Mucosa of descending colon (tissue), 3 donors: ENCODE data around the gene PNKD. TPM values are rescaled to one million over a fixed set of nuclear protein-coding genes. Genes with fewer than 3 reads are reported as not detected.
"Not testable (repeated sequence)": the region's sequence is repeated elsewhere in the genome, so short reads cannot be mapped to it uniquely, and the experiment has no call there.

Experiments
- ATAC-seq: fragments of 200-7000 bp; cut with Tn5 transposase; one replicate; pipeline ENCODE4 v1.9.1; 2020; ENCODE audit warnings: mild to moderate bottlenecking, moderate library complexity
- DNase-seq, 3 donors: peaks; one replicate each; pipeline ENCODE4 v3.0.0-alpha.2; 2020
- H3K36me3 ChIP-seq: fragments of 200-600 bp; one replicate; pipeline ENCODE4 v1.8.0; 2021; ENCODE audit warnings: low read depth, mild to moderate bottlenecking
- H3K4me1 ChIP-seq: fragments of 200-600 bp; one replicate; pipeline ENCODE4 v1.8.0; 2021; ENCODE audit warnings: low read depth, mild to moderate bottlenecking
- H3K4me3 ChIP-seq: fragments of 200-600 bp; one replicate; pipeline ENCODE4 v1.8.0; 2021; ENCODE audit warnings: mild to moderate bottlenecking
- H3K9me3 ChIP-seq: fragments of 200-600 bp; one replicate; pipeline ENCODE4 v1.8.0; 2021; ENCODE audit warnings: mild to moderate bottlenecking
- intact Hi-C, 2 donors: fragments of 100-400 bp; cut with DNase I in 1 of 2; cut with micrococcal nuclease in 1 of 2; formaldehyde crosslinking; loops; one replicate each; pipeline versions ENCODE4 v1.11.0 to v1.11.1; 2022; cut with DNase I, micrococcal nuclease
- total RNA-seq, 3 donors: library from RNA; stranded (reverse); fragmentation: NEBNext Ultra II Directional in 2 of 3; extraction: Animal tissue kit (Norgen Biotek cat#: 25700) in 2 of 3; gene quantifications; one replicate each; pipeline versions ENCODE4 v1.2.1 to v1.2.4, GENCODE V29; 2021 to 2023
- TF ChIP-seq, protein P1 (sequence below): fragments of 200-600 bp; IDR thresholded peaks from one replicate; pipeline ENCODE4 v1.8.0; 2022; ENCODE audit warnings: antibody characterized with exemption, mild to moderate bottlenecking
- donor health status: DM: no; HTN: no; CAD: no; lungs with moderate emphysema.
- donor health status: DM: no; HTN: no; CAD: no.
- donor health status: DM: no; HTN: yes; CAD: no.

The PNKD gene
- total RNA-seq, 3 donors from 2014 or later = 77.1 to 101 (median 92.1) TPM

DNA sequence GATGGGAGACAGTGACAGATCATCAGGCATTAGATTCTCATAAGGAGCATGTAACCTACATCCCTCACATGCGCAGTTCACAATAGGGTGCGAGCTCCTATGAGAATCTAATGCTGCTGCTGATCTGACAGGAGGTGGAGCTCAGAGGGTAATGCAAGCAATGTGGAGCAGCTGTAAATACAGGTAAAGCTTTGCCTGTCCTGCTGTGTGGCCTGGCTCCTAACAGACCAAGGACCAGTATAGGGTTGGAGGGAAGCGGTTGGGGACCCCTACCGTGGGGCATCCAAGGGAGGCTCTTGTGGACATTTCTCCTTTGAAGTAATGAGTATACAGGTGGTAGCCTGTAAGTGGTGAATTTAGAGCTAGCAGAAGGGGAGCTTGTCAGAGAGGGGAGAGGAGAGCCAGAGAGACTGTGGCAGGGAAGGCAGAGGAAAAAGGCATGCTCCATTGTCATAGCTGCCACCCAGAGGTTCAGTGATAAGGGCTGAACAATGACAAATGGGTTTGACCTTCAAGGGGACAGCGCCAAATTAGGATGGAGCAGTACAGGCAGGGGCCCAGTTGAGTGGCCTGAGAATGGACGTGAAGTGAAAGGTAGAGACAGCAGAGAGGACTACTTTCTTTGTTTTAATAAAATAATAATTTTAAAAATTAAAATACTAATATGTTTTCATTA, 37.2 kb downstream of the PNKD start:
- Histone ChIP-seq H3K4me1 (peaks cover 3% of the 10 kb centered on the region), H3K4me3 (no peak overlapping the region), H3K9me3 (no peaks in the 10 kb centered on the region), H3K36me3 (no peaks in the 10 kb centered on the region)
- TF ChIP-seq, protein P1, sequence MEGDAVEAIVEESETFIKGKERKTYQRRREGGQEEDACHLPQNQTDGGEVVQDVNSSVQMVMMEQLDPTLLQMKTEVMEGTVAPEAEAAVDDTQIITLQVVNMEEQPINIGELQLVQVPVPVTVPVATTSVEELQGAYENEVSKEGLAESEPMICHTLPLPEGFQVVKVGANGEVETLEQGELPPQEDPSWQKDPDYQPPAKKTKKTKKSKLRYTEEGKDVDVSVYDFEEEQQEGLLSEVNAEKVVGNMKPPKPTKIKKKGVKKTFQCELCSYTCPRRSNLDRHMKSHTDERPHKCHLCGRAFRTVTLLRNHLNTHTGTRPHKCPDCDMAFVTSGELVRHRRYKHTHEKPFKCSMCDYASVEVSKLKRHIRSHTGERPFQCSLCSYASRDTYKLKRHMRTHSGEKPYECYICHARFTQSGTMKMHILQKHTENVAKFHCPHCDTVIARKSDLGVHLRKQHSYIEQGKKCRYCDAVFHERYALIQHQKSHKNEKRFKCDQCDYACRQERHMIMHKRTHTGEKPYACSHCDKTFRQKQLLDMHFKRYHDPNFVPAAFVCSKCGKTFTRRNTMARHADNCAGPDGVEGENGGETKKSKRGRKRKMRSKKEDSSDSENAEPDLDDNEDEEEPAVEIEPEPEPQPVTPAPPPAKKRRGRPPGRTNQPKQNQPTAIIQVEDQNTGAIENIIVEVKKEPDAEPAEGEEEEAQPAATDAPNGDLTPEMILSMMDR = no peak
- DNase-seq (no peak), ATAC-seq (no peak)
- intact Hi-C loops = loop anchor here in 1 of 2 donors (10.0 kb wide), 1 partner anchor 47 kb away; the partner anchor contains the start of gene CATIP

DNA sequence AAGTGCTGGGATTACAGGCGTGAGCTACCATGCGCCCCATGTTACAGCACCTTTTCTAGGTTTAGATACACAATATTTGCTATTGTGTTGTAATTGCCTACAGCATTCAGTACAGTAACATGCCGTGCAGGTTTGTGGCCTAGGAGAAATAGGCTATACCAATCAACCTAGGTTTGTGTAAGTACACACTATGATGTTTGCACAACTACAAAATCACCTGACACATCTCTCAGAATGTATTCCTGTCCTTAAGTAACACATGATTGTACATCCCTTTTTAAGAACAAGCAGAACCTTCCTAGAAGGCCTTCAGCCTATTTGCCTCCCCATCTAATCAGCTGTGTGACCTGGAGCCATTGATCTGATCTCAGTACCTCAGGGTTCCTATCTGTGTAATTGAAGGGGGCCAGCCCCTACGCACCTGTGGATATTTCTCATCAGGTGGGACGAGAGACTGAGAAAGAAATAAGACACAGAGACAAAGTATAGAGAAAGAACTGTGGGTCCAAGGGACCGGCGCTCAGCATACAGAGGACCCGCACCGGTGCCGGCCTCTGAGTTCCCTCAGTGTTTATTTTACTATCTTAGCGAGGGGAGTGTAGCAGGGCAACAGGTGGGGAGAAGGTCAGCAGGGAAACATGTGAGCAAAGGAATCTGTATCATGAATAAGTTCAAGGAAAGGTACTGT, 40.7 kb downstream of the PNKD start:
- intact Hi-C loops = no loop called here
- DNase-seq = no peak
- TF ChIP-seq, protein P1 = no peak
- Histone ChIP-seq H3K9me3 (no peaks in the 10 kb centered on the region), H3K4me1 (peaks cover 12% of the 10 kb centered on the region), H3K36me3 (no peaks in the 10 kb centered on the region), H3K4me3 (no peak overlapping the region)
- peak; percentile 50 for ATAC-seq

DNA sequence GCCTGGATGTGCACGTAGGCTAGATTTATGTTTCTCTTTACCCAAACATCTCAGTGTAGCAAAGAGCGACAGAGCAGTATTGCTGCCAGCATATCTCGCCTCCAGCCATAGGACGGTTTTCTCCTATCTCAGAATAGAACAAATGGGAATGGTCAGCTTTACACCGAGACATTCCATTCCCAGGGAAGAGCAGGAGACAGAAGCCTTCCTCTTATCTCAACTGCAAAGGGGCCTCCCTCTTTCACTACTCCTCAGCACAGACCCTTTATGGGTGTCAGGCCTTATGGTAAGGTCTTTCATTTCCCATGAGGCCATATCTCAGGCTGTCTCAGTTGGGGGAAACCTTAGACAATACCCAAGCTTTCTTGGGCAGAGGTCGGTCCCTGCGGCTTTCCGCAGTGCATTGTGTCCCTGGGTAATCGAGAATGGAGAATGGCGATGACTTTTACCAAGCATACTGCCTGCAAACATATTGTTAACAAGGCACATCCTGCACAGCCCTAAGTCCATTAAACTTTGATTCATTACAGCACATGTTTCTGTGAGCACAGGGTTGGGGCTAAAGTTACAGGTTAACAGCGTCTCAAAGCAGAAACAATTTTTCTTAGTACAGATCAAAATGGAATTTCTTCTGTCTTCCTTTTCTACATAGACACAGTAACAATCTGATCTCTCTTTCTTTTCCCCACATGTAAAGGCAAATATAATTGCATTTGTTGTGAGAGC, 41.4 kb downstream of the PNKD start:
- peak; percentile 48 for ATAC-seq
- H3K36me3 ChIP-seq, H3K4me3 ChIP-seq, H3K9me3 ChIP-seq, DNase-seq, intact Hi-C loops: not testable (repeated sequence)
- peaks cover 12% of the 10 kb centered on the region for H3K4me1 ChIP-seq

DNA sequence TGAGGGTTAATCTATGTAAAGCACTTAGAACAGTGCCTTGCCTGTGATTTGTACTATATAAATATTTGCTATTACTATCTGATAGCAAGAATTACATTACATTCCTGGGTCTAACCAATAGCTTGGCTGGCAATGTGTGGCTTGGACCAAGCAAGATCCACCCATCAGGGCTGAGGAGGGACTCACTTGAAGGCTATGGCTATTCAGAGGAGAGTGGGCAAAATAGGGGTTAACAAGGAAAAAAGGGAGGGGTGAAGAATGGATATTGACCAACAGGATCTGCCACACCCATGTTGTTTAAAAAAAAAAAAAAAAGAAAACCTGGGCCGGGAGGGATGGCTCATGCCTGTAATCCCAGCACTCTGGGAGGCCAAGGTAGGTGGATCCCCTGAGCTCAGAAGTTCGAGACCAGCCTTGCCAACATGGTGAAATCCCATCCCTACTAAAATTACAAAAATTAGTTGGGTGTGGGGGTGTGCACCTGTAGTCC, 42.0 kb downstream of the PNKD start:
- no peak overlapping the region for H3K4me3 ChIP-seq
- H3K4me1 ChIP-seq = peaks cover 12% of the 10 kb centered on the region
- no peaks in the 10 kb centered on the region for H3K36me3 ChIP-seq
- intact Hi-C loops = no loop called here
- DNase-seq = peak in 1 of 3 donors; percentile 51
- no peaks in the 10 kb centered on the region for H3K9me3 ChIP-seq
- TF ChIP-seq, protein P1 = no peak
- ATAC-seq = peak; percentile 88

DNA sequence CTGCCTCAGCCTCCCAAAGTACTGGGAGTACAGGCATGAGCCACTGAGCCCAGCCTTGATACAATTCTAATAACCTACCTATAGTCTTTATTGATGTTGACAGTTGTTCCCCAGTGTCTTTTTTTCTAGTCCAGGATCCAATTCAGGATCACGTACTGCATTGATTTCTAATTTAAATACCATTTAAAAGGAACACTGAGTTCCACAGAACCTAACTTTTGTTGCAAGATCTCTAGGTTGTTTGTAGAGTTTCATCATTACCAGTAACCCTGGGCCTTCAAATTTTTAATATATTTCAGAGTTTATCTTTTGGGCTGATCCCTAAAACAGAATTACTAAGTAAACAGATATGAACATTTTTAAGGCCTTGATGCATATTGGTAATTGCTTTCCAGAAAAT, 43.0 kb downstream of the PNKD start:
- Histone ChIP-seq H3K4me3 (no peak overlapping the region), H3K36me3 (no peaks in the 10 kb centered on the region), H3K9me3 (no peaks in the 10 kb centered on the region), H3K4me1 (peaks cover 12% of the 10 kb centered on the region)
- intact Hi-C loops = no loop called here
- no peak for ATAC-seq
- no peak for DNase-seq
- TF ChIP-seq, protein P1 = no peak

DNA sequence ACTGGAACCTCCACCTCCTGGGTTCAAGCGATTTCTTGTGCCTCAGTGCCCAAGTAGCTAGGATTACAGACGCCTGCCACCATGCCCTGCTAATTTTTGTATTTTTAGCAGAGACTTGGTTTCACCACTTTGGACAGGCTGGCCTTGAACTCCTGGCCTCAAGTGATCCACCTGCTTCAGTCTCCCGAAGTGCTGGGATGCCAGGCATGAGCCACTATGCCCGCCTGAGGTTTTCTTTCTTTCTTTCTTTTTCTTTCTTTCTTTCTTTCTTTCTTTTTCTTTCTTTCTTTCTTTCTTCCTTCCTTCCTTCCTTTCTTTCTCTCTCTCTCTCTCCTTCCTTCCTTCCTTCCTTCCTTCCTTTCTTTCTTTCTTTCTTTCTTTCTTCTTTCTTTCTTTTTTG, 44.4 kb downstream of the PNKD start:
- H3K4me1 ChIP-seq = peaks cover 12% of the 10 kb centered on the region
- H3K9me3 ChIP-seq, intact Hi-C loops, ATAC-seq, DNase-seq, H3K36me3 ChIP-seq, H3K4me3 ChIP-seq: not testable (repeated sequence)
